ENCODE measurements around the gene STIMATE. TPM values are rescaled to one million over a fixed set of nuclear protein-coding genes. Genes with fewer than 3 reads are reported as not detected.

The STIMATE gene
- total and polyA plus RNA-seq, 5 donors from 2014 or later, result 10.7 to 87.7 (median 12.9) TPM

DNA sequence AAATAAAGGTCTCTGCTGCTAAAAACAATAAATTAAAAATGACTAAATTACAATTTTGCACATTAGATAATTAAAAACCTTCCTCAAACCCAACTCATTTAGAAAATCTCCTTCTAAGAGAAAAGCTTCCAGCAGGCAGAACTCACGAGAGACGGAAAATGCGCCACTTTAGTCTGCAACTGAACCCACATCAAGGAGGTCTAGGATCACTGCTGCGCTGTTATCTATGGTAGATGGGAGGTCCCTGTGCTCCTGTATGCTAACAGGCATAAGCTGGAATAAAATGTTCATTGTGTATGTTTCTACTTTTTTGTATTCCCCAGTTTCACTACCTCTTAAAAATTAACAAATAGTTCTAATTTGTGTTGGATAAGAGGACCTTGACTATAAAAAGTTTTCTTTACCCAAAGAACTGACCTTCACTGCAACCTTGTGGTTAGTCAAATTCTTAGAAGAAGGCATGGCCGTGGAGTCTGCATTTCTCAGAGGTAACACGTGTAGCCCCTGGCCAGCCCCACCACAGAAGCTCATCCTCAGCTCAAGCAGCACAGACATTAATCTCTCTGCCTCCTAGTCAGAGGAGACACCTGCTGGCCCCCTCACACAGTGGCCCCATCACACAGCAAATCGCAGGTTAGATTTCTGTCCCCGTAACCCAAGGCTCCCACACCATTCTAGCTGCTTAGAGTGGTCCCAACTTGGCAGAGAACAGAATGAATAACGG, 22.3 kb downstream of the STIMATE start:
- Histone ChIP-seq H3K9me3 (ENCODE audit: control insufficient read depth in 2 of 2, low read length in 2 of 2) (no peaks in the 10 kb centered on the region), H3K27ac (ENCODE audit: insufficient read depth, low read length, poor library complexity, severe bottlenecking) (no peak overlapping the region), H3K36me3 (ENCODE audit: control insufficient read depth, insufficient read depth, low read length) (peaks cover 12% of the 10 kb centered on the region), H3K27me3 (ENCODE audit: control insufficient read depth, insufficient read depth, low read length) (no peaks in the 10 kb centered on the region), H3K4me1 (ENCODE audit: control insufficient read depth, insufficient read depth, low read length, poor library complexity, severe bottlenecking) (peaks cover 14% of the 10 kb centered on the region), H3K4me3 (ENCODE audit: low read depth, low read length) (no peak overlapping the region)
- Mint-ChIP-seq H3K9me3 (peaks cover 0 to 1% (median 0%) of the 10 kb centered on the region in 7 donors), H3K4me1 (peaks cover 29 to 60% (median 47%) of the 10 kb centered on the region in 4 donors), H3K36me3 (peaks cover 10% of the 10 kb centered on the region), H3K4me3 (peak overlapping the region in 2 of 4 donors; percentile 13 to 66), H3K27ac (peak overlapping the region; percentile 38 to 70 (median 38)), H3K27me3 (no peaks in the 10 kb centered on the region)
- no peak for ATAC-seq (ENCODE audit: low read depth in 2 of 2)
- peak in 1 of 3 donors; percentile 32 for DNase-seq

DNA sequence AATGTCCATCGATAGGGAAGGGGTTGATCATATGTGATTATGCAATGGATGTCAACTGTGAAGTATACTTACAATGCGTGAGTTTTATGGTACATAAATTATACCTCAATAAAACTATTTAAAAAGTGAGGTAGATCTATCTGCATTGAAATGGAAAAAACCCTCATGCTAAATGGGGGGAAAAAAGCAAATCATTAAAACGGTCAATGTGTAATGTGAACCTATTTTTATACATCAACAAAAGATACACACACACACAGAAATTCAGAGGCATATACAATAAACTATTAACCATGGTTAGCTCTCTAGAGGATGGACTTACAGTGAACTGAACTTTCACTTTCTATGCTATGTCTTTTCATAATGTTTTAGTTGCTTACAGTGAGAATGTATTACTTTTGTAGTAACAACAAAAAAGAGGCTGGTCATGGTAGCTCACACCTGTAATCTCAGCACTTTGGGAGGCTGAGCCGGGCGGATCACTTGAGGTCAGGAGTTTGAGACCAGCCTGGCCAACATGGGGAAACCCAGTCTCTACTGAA, 23.1 kb downstream of the STIMATE start:
- no peak overlapping the region for H3K27ac ChIP-seq (ENCODE audit: insufficient read depth, low read length, poor library complexity, severe bottlenecking)
- peak overlapping the region in 1 of 4 donors; percentile 42 for H3K4me3 Mint-ChIP-seq
- H3K27me3 Mint-ChIP-seq, result no peaks in the 10 kb centered on the region
- peaks cover 0 to 1% (median 0%) of the 10 kb centered on the region in 7 donors for H3K9me3 Mint-ChIP-seq
- DNase-seq (peak in 1 of 3 donors; percentile 30), ATAC-seq (ENCODE audit: low read depth in 2 of 2) (no peak)
- peaks cover 14% of the 10 kb centered on the region for H3K4me1 ChIP-seq (ENCODE audit: control insufficient read depth, insufficient read depth, low read length, poor library complexity, severe bottlenecking)
- H3K36me3 ChIP-seq (ENCODE audit: control insufficient read depth, insufficient read depth, low read length), result peaks cover 6% of the 10 kb centered on the region
- H3K4me3 ChIP-seq (ENCODE audit: low read depth, low read length), result no peak overlapping the region
- H3K27me3 ChIP-seq (ENCODE audit: control insufficient read depth, insufficient read depth, low read length), result no peaks in the 10 kb centered on the region
- H3K27ac Mint-ChIP-seq, result peak overlapping the region in 2 of 3 donors; percentile 38 to 70
- peaks cover 34 to 61% (median 47%) of the 10 kb centered on the region in 4 donors for H3K4me1 Mint-ChIP-seq
- H3K9me3 ChIP-seq (ENCODE audit: control insufficient read depth in 2 of 2, low read length in 2 of 2), result no peaks in the 10 kb centered on the region
- peaks cover 10% of the 10 kb centered on the region for H3K36me3 Mint-ChIP-seq

DNA sequence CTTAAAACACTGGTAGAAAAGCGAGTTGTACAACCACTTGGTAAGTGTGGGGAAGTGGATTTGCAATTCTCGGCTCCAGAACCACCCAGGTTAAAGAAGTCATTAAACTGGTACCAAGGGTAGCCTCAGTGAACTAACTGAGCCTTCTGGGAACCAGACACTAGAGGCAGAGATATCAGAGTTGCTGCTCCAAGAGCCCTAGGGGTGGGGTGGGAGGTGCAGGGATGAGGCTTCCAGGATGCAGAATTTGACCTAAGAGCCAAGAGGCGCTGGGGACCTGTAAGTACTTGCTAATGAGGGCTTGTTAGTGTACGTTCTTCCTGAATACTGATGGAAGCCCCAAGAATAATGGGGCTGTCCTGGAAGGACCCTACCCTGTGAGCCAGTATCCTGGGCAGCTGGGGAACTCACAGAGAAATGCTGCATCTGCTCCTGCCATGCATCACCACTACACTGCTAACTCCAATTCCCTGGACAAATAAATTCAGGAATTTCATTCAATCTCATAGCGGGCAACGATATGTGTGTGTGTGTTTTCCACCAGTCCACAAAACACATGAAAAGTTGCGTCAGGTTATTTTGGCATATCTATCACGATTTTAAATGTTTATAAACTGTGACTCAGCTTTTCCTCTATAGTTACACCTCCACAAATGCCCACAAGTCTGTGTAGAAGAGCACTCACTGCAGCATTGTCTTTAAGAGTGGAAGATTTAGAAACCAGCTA, 23.8 kb downstream of the STIMATE start:
- DNase-seq, result peak in 1 of 3 donors; percentile 29
- Mint-ChIP-seq H3K9me3 (peaks cover 0 to 1% (median 0%) of the 10 kb centered on the region in 7 donors), H3K36me3 (peaks cover 5% of the 10 kb centered on the region), H3K4me3 (no peak overlapping the region), H3K27ac (peak overlapping the region in 2 of 3 donors; percentile 70 to 72), H3K4me1 (peaks cover 29 to 63% (median 47%) of the 10 kb centered on the region in 4 donors), H3K27me3 (no peaks in the 10 kb centered on the region)
- ATAC-seq (ENCODE audit: low read depth in 2 of 2), result no peak
- Histone ChIP-seq H3K27ac (ENCODE audit: insufficient read depth, low read length, poor library complexity, severe bottlenecking) (no peak overlapping the region), H3K27me3 (ENCODE audit: control insufficient read depth, insufficient read depth, low read length) (no peaks in the 10 kb centered on the region), H3K4me1 (ENCODE audit: control insufficient read depth, insufficient read depth, low read length, poor library complexity, severe bottlenecking) (peaks cover 14% of the 10 kb centered on the region), H3K4me3 (ENCODE audit: low read depth, low read length) (no peak overlapping the region), H3K9me3 (ENCODE audit: control insufficient read depth in 2 of 2, low read length in 2 of 2) (no peaks in the 10 kb centered on the region), H3K36me3 (ENCODE audit: control insufficient read depth, insufficient read depth, low read length) (peaks cover under 1% of the 10 kb centered on the region)

DNA sequence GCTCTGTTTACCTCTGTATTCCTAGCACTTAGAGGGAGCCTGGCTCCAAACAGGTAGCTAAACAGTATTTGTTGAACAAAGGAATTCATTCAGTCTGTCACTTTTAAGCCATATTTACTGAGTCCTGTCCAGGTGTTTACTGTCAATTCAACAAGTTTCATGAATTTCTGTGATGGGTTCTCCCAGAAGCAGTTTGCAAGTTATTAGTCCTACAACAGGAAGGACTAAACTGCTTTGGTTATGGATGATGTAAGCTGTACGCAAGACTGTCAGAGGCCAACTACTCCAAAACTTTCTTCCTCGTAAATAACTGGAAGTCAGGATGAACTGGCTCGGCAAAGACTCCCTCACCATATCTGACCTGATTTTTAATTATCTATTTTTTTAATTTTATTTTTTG, 25.1 kb downstream of the STIMATE start:
- H3K4me1 ChIP-seq (ENCODE audit: control insufficient read depth, insufficient read depth, low read length, poor library complexity, severe bottlenecking), result peaks cover 14% of the 10 kb centered on the region
- Mint-ChIP-seq H3K27ac (no peak overlapping the region), H3K4me3 (no peak overlapping the region), H3K9me3 (peaks cover 0 to 1% (median 0%) of the 10 kb centered on the region in 7 donors), H3K27me3 (no peaks in the 10 kb centered on the region), H3K4me1 (peaks cover 29 to 58% (median 42%) of the 10 kb centered on the region in 4 donors), H3K36me3 (peaks cover 10% of the 10 kb centered on the region)
- H3K27me3 ChIP-seq (ENCODE audit: control insufficient read depth, insufficient read depth, low read length), result no peaks in the 10 kb centered on the region
- DNase-seq (no peak), ATAC-seq (ENCODE audit: low read depth in 2 of 2) (no peak)
- no peaks in the 10 kb centered on the region for H3K9me3 ChIP-seq (ENCODE audit: control insufficient read depth in 2 of 2, low read length in 2 of 2)
- peaks cover 3% of the 10 kb centered on the region for H3K36me3 ChIP-seq (ENCODE audit: control insufficient read depth, insufficient read depth, low read length)
- no peak overlapping the region for H3K4me3 ChIP-seq (ENCODE audit: low read depth, low read length)
- H3K27ac ChIP-seq (ENCODE audit: insufficient read depth, low read length, poor library complexity, severe bottlenecking), result no peak overlapping the region

DNA sequence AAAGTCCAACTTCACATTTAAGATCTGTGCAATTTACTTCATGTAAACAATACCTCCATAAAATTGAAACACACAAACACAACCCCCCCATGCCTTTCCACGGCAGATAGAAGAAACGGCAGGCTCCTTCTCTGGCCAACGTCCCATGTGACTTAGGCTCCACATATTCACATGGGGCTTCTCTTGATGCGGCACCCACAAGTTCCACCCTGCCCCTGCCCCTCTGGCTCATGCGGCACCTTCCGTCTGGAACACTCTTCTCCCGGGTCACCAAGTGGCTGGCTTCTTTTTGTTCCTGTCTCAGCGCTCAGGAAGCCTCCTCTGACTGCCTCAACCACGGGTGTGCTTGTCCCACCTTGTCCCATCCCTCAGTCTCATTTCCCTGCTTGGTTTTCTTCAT, 25.6 kb downstream of the STIMATE start:
- H3K4me1 Mint-ChIP-seq, result peaks cover 29 to 54% (median 41%) of the 10 kb centered on the region in 4 donors
- H3K27me3 Mint-ChIP-seq, result no peaks in the 10 kb centered on the region
- peak overlapping the region in 1 of 3 donors; percentile 39 for H3K27ac Mint-ChIP-seq
- ATAC-seq (ENCODE audit: low read depth in 2 of 2) (no peak), DNase-seq (no peak)
- Histone ChIP-seq H3K4me3 (ENCODE audit: low read depth, low read length) (no peak overlapping the region), H3K4me1 (ENCODE audit: control insufficient read depth, insufficient read depth, low read length, poor library complexity, severe bottlenecking) (peaks cover 14% of the 10 kb centered on the region), H3K27ac (ENCODE audit: insufficient read depth, low read length, poor library complexity, severe bottlenecking) (no peak overlapping the region), H3K9me3 (ENCODE audit: control insufficient read depth in 2 of 2, low read length in 2 of 2) (no peaks in the 10 kb centered on the region), H3K27me3 (ENCODE audit: control insufficient read depth, insufficient read depth, low read length) (no peaks in the 10 kb centered on the region), H3K36me3 (ENCODE audit: control insufficient read depth, insufficient read depth, low read length) (peaks cover 3% of the 10 kb centered on the region)
- peaks cover 11% of the 10 kb centered on the region for H3K36me3 Mint-ChIP-seq
- peaks cover 0 to 1% (median 0%) of the 10 kb centered on the region in 7 donors for H3K9me3 Mint-ChIP-seq
- no peak overlapping the region for H3K4me3 Mint-ChIP-seq

DNA sequence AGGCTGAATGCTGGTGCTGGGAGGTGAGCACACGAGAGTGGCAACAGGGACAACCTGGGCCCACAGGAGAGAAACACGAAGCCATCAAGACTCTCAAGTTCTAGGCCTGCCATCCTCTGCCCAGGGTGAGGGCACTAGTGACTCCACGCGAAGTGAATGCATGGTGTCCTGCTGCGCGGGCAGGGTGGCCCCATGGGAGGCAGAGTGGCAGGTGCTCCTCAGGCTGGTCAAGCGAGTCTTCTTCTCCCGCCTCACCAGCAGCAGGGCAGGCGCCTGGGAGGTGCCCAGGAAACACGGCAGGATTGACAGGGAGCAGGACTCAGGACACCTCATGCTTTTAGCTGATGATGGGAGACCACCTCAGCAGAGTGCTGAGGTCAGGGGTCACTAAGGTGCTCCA, 26.9 kb downstream of the STIMATE start:
- peaks cover 0 to 4% (median 0%) of the 10 kb centered on the region in 7 donors for H3K9me3 Mint-ChIP-seq
- H3K27me3 Mint-ChIP-seq, result no peaks in the 10 kb centered on the region
- H3K4me3 Mint-ChIP-seq, result no peak overlapping the region
- no peak for ATAC-seq (ENCODE audit: low read depth in 2 of 2)
- peaks cover 30 to 42% (median 33%) of the 10 kb centered on the region in 4 donors for H3K4me1 Mint-ChIP-seq
- H3K36me3 ChIP-seq (ENCODE audit: control insufficient read depth, insufficient read depth, low read length), result peaks cover 3% of the 10 kb centered on the region
- no peak overlapping the region for H3K4me3 ChIP-seq (ENCODE audit: low read depth, low read length)
- no peak overlapping the region for H3K27ac Mint-ChIP-seq
- DNase-seq, result no peak
- peaks cover 0 to 6% of the 10 kb centered on the region in 2 experiments for H3K9me3 ChIP-seq (ENCODE audit: control insufficient read depth in 2 of 2, low read length in 2 of 2)
- peaks cover 13% of the 10 kb centered on the region for H3K4me1 ChIP-seq (ENCODE audit: control insufficient read depth, insufficient read depth, low read length, poor library complexity, severe bottlenecking)
- no peaks in the 10 kb centered on the region for H3K27me3 ChIP-seq (ENCODE audit: control insufficient read depth, insufficient read depth, low read length)
- H3K27ac ChIP-seq (ENCODE audit: insufficient read depth, low read length, poor library complexity, severe bottlenecking), result no peak overlapping the region
- H3K36me3 Mint-ChIP-seq, result peaks cover 22% of the 10 kb centered on the region

DNA sequence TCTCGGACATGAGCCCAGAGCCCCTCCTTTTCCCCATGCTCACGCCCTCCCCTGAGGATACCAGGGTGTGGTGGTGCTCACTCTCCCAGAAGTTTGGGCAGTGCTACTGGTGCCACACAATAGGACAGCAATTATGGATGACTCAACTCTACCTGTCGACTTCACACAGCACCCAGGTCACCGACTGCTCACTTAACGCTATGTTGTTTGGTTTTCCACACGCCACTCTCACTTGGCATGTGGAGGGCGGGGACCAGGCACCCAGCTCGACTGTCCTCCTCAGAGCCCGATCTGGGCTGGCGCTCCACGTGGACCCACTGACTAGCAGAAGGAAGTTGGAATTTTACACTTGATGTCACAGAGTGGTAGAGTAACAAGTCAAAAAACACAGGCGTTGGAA, 30.9 kb downstream of the STIMATE start:
- Histone ChIP-seq H3K36me3 (ENCODE audit: control insufficient read depth, insufficient read depth, low read length) (peaks cover 3% of the 10 kb centered on the region), H3K9me3 (ENCODE audit: control insufficient read depth in 2 of 2, low read length in 2 of 2) (peaks cover 0 to 6% of the 10 kb centered on the region in 2 experiments), H3K27me3 (ENCODE audit: control insufficient read depth, insufficient read depth, low read length) (no peaks in the 10 kb centered on the region), H3K4me1 (ENCODE audit: control insufficient read depth, insufficient read depth, low read length, poor library complexity, severe bottlenecking) (no peaks in the 10 kb centered on the region), H3K27ac (ENCODE audit: insufficient read depth, low read length, poor library complexity, severe bottlenecking) (no peak overlapping the region), H3K4me3 (ENCODE audit: low read depth, low read length) (no peak overlapping the region)
- no peak overlapping the region for H3K4me3 Mint-ChIP-seq
- no peak for ATAC-seq (ENCODE audit: low read depth in 2 of 2)
- peaks cover 32% of the 10 kb centered on the region for H3K36me3 Mint-ChIP-seq
- peak overlapping the region in 1 of 3 donors; percentile 87 for H3K27ac Mint-ChIP-seq
- peaks cover 0 to 7% (median 0%) of the 10 kb centered on the region in 7 donors for H3K9me3 Mint-ChIP-seq
- DNase-seq, result no peak
- peaks cover 9 to 21% (median 15%) of the 10 kb centered on the region in 4 donors for H3K4me1 Mint-ChIP-seq
- no peaks in the 10 kb centered on the region for H3K27me3 Mint-ChIP-seq

Data from CD4-positive, CD25-positive, alpha-beta regulatory T cell (primary cell).